ENCODE results near the gene GNG7.

DNA sequence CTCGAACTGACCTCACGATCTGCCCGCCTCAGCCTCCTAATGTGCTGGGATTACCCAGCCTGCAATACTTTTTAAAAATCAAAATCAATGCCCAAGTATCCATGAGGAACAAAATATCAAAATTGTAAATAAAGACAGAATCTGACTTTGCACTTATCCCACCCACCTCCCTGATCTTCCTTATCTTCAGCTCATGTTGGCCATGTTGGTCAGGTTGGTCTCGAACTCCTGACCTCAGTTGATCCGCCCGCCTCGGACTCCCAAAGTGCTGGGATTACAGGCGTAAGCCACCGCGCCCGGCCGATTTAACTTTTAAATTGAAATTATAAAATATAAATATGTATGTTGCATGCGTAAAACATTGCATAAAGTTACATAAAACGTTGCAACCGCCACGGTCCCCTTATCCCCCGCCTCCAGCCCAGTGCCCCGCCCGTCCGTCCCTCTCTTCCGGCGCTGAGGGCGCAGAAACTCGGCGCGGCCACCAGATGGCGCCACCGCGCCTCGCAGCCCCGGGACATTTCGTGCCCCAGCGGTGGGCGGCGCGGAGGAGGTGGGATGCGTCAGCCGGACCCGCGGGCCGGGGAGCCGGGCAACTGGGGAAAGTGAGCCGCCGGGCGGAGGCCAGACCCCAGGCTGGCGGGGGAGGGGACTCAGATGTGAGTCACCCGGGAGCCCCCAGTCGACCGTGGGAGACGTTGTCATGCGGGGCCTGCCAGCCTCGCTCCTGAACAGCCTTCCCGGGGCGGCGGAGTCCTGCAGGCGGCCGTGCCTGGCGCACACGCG is 228.1 kb downstream of the GNG7 start:
- TF ChIP-seq POLR2A (IDR thresholded peaks at IDR 0.05): no peak
- TF ChIP-seq, protein P1, sequence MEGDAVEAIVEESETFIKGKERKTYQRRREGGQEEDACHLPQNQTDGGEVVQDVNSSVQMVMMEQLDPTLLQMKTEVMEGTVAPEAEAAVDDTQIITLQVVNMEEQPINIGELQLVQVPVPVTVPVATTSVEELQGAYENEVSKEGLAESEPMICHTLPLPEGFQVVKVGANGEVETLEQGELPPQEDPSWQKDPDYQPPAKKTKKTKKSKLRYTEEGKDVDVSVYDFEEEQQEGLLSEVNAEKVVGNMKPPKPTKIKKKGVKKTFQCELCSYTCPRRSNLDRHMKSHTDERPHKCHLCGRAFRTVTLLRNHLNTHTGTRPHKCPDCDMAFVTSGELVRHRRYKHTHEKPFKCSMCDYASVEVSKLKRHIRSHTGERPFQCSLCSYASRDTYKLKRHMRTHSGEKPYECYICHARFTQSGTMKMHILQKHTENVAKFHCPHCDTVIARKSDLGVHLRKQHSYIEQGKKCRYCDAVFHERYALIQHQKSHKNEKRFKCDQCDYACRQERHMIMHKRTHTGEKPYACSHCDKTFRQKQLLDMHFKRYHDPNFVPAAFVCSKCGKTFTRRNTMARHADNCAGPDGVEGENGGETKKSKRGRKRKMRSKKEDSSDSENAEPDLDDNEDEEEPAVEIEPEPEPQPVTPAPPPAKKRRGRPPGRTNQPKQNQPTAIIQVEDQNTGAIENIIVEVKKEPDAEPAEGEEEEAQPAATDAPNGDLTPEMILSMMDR (IDR thresholded peaks at IDR 0.05): peak; percentile 98 to 100 (median 100)
